OCI-LY7 (cell line): ENCODE results near the gene SNX22.

ENCODE experiments used
- EZH2phosphoT487 ChIP-seq: fragments of 200-600 bp; sonication (generic); IDR thresholded peaks from 2 replicates; pipeline ENCODE4 v1.6.1; 2018; ENCODE audit warnings: low read depth, borderline replicate concordance, mild to moderate bottlenecking, mixed run types, antibody characterized with exemption, low read length, moderate library complexity, mixed read lengths
- TF ChIP-seq, protein P1 (sequence below): fragments of 200-600 bp; sonication (generic); conservative IDR thresholded peaks from 2 replicates; pipeline ENCODE4 v1.5.1; 2014; ENCODE audit warnings: mild to moderate bottlenecking, antibody characterized with exemption, low read length, moderate library complexity, mixed read lengths

DNA sequence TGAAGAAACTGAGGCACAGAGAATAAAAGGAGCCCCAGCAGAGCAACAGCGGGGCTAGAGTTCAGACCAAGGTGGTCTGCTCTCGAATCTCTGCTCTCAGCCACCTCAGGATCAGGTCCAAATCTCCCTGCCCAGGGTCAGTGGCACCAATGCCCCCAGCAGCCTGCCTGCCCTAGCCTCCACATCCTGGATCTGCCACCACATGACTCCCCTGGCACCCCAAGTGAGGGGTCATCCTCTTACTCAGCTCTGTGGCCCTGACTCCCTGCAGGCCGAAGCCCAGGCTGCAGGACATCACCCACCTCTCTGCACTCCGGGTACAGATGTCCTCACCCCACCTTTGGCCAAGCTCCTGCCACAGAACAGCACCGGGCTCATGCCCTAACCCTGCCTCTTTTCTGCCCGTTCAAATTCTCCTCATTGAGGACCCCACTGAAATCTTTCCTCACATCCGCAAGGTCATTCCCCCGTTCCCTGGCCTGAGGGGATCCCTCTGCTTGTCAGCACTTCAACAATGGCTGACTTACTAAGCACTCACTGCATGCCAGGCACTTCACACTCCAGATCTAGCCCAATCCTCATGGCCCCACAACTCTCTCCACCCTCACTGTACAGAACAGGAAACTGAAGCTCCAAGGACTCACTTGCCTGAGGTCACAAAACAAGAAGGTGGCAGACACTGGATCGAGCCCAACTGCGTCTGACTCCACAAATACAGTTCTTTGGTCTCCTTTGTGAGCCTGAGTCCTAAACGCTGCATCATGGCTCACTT lies 7.0 kb downstream of the SNX22 start:
- TF ChIP-seq, protein P1, sequence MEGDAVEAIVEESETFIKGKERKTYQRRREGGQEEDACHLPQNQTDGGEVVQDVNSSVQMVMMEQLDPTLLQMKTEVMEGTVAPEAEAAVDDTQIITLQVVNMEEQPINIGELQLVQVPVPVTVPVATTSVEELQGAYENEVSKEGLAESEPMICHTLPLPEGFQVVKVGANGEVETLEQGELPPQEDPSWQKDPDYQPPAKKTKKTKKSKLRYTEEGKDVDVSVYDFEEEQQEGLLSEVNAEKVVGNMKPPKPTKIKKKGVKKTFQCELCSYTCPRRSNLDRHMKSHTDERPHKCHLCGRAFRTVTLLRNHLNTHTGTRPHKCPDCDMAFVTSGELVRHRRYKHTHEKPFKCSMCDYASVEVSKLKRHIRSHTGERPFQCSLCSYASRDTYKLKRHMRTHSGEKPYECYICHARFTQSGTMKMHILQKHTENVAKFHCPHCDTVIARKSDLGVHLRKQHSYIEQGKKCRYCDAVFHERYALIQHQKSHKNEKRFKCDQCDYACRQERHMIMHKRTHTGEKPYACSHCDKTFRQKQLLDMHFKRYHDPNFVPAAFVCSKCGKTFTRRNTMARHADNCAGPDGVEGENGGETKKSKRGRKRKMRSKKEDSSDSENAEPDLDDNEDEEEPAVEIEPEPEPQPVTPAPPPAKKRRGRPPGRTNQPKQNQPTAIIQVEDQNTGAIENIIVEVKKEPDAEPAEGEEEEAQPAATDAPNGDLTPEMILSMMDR = no peak
- no peak for TF ChIP-seq EZH2phosphoT487
